HL-60 (cell line): ENCODE results near the gene ZNF609.

ENCODE experiments used
- GABPA ChIP-seq: IDR thresholded peaks from 2 replicates; pipeline ENCODE4 v1.6.1; 2012; ENCODE audit warnings: low read depth
- TF ChIP-seq, protein P1 (sequence below): IDR thresholded peaks from one replicate; pipeline ENCODE4 v1.5.1; 2011; ENCODE audit warnings: low read length, control low read depth, inconsistent platforms; ENCODE audit not compliant: insufficient read depth

DNA sequence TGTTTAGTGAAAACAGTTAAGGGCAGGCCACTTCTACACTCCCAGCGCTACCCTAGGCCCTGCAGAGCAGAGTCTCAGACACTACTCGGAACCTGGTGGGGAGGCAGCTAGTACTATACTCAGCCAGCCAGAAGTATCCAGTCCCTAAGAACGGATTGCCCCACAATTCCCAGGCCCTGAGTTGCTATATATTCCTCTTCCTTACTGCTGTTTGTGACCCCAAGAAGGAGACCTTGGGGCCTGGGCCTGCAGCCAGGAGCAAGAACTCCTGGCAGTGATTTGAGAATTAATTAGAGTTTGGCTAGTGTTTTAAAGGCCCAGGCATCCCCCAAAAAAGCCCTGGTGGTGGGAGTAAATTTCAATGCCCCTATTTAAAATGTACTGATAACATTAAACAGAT lies 227.3 kb downstream of the ZNF609 start:
- TF ChIP-seq, protein P1, sequence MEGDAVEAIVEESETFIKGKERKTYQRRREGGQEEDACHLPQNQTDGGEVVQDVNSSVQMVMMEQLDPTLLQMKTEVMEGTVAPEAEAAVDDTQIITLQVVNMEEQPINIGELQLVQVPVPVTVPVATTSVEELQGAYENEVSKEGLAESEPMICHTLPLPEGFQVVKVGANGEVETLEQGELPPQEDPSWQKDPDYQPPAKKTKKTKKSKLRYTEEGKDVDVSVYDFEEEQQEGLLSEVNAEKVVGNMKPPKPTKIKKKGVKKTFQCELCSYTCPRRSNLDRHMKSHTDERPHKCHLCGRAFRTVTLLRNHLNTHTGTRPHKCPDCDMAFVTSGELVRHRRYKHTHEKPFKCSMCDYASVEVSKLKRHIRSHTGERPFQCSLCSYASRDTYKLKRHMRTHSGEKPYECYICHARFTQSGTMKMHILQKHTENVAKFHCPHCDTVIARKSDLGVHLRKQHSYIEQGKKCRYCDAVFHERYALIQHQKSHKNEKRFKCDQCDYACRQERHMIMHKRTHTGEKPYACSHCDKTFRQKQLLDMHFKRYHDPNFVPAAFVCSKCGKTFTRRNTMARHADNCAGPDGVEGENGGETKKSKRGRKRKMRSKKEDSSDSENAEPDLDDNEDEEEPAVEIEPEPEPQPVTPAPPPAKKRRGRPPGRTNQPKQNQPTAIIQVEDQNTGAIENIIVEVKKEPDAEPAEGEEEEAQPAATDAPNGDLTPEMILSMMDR = no peak
- no peak for TF ChIP-seq GABPA
